Heart left ventricle (tissue), 16 donors: ENCODE measurements around the gene PDE10A. TPM values are rescaled to one million over a fixed set of nuclear protein-coding genes. Genes with fewer than 3 reads are reported as not detected.

Experiments used
- ATAC-seq, 4 donors: fragments of 200-7000 bp; cut with Tn5 transposase; one replicate each; pipeline ENCODE4 v1.9.1; 2020 to 2022; ENCODE audit warnings: moderate library complexity in 4 of 4, mild to moderate bottlenecking in 3 of 4, moderate number of reproducible peaks in 1 of 4
- DNase-seq, 5 donors: peaks; one replicate each; pipeline ENCODE4 v3.0.0-alpha.2; 2020
- H3K27ac ChIP-seq, 12 donors: fragments of 200-600 bp; sonication (generic) in 4 of 12; one replicate each; pipeline versions ENCODE4 v1.5.0 to v1.8.0; 2016 to 2022; ENCODE audit warnings: mild to moderate bottlenecking in 2 of 12
- H3K27me3 ChIP-seq, 9 donors: fragments of 200-600 bp; sonication (generic) in 2 of 9; one replicate each; pipeline versions ENCODE4 v1.5.1 to v1.8.0; 2016 to 2022; ENCODE audit warnings: mild to moderate bottlenecking in 3 of 9
- H3K36me3 ChIP-seq, 9 donors: fragments of 200-600 bp; sonication (generic) in 2 of 9; one replicate each; pipeline versions ENCODE4 v1.5.0 to v1.8.0; 2018 to 2022; ENCODE audit warnings: mild to moderate bottlenecking in 2 of 9
- H3K4me1 ChIP-seq, 12 donors: fragments of 200-600 bp; sonication (generic) in 4 of 12; one replicate each; pipeline versions ENCODE4 v1.5.0 to v1.8.0; 2016 to 2022; ENCODE audit warnings: mild to moderate bottlenecking in 3 of 12
- H3K4me3 ChIP-seq, 12 donors: fragments of 200-600 bp; sonication (generic) in 4 of 12; one replicate each; pipeline versions ENCODE4 v1.5.0 to v1.8.0; 2017 to 2022; ENCODE audit warnings: mild to moderate bottlenecking in 9 of 12, moderate library complexity in 4 of 12
- H3K9me3 ChIP-seq, 12 donors: fragments of 200-600 bp; sonication (generic) in 4 of 12; one replicate each; pipeline versions ENCODE4 v1.5.0 to v1.8.0; 2016 to 2022; ENCODE audit warnings: mild to moderate bottlenecking in 1 of 12
- CTCF ChIP-seq, 12 donors: fragments of 200-600 bp; sonication (generic) in 4 of 12; IDR thresholded peaks; one replicate each; pipeline versions ENCODE4 v1.5.0 to v1.8.0; 2018 to 2022; ENCODE audit warnings: antibody characterized with exemption in 12 of 12, mild to moderate bottlenecking in 5 of 12
- POLR2A ChIP-seq, 2 donors: fragments of 450-650 bp; IDR thresholded peaks; one replicate each; pipeline ENCODE4 v1.6.1; 2017; ENCODE audit warnings: antibody characterized with exemption in 2 of 2, mild to moderate bottlenecking in 2 of 2, moderate library complexity in 2 of 2
- WGBS, 4 donors: extraction: QIAGEN DNeasy Blood & Tissue Kit in 2 of 4; methylation state at CpG; one replicate each; pipeline versions ENCODE4 v1.1.5 to v1.1.7; 2013 to 2018; 5-methylcytosine and 5-hydroxymethylcytosine counted together
- intact Hi-C, 10 donors: fragments of 100-400 bp; cut with DNase I; formaldehyde crosslinking; loops; one replicate each; pipeline versions ENCODE4 v1.11.1 to v1.14.2; 2022
- polyA plus RNA-seq, 2 donors: library from polyadenylated mRNA; stranded (reverse); fragments of 200-250 nt; gene quantifications; one replicate each; pipeline ENCODE4 v1.2.3, GENCODE V29; 2013
- total RNA-seq, 9 donors: library from RNA; depleted of rRNA in 2 of 9; stranded (reverse); fragments of >200 nt in 2 of 9; fragmentation: NEBNext Ultra II Directional in 3 of 9; extraction: Animal tissue kit (Norgen Biotek cat#: 25700) in 3 of 9; gene quantifications; one replicate each; pipeline versions ENCODE4 v1.1.0 to v1.2.4, GENCODE V29; 2016 to 2023
- donor health status: ischemic (EF 13 %, LVEDD 7.1; RV severe dilation, severe dysfunction).
- donor health status: healthy with polysubstance abuse.
- donor health status: DM: no; HTN: yes; CAD: no.
- donor health status: DM: no; HTN: no; CAD: no.
- donor health status: ischemic (EF 25% LVEDD 6.9; RV normal size, moderate dysfunction).
- donor health status: ischemic (EF 25% LVEDD 5.7; RV mildly dilated, moderate dysfunction).
- donor health status: healthy.
- donor health status: DM: yes; HTN: yes; CAD: no.
- donor health status: ischemic (EF 35%, LVEDD 5.7; RV mildly dilated, moderate dysfunction).
- donor health status: nonischemic (EF 11% LVEDD 7.7; RV severe dilation, severe dysfunction).
- donor health status: DM: yes; HTN: yes; CAD: no.
- donor health status: PGD.
- donor health status: ischemic (EF 29% LVEDD 5.4; RV normal size, mild dysfunction).
- donor health status: nonischemic (EF 23%, LVEDD 6.1; RV moderate dilation, normal function).

PDE10A gene
- total and polyA plus RNA-seq, 11 donors, result 4.2 to 22.4 (median 12.8) TPM

DNA sequence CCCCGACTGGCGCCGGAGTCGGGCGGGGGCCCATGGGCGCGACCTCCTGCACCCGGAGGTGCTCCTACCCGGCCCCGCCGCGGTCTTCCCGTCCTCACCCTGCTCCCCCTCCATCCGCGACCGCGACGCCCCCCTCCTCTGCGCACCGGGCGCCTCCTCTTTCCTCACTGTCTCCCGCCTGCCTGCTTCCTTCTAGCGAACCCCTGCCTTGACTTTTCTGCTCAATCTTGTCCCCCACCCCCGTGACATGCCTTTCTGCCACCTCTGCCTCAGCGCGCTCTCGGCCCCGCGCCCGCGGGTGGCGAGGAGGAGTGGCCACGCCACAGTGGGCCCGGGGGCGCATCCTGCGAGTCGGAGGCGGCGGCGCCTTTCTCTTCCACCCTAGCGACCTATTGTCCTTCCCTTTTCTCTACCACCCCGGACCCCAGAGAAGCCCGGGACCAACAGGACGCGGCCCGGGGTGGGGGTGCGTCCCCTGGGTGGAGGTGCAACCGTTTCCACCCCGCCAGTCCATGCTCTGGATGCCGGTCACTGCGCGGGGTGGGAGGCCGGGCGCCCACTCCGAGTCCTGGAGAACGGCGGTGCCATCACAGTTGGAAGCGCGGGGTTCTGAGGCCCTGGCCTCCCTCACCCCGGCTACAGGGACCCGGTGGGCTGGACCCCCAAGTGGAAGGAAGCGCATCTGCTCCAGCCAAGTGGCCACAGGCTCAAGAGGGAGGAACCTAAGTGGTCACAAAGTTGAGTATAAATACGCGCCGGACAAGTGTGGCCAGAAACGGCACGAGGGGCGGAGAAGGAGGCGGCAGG is 2.0 kb downstream of the PDE10A start:
- no peaks in the 10 kb centered on the region for H3K9me3 ChIP-seq
- TF ChIP-seq CTCF (IDR thresholded peaks at IDR 0.05) (no peak), POLR2A (IDR thresholded peaks at IDR 0.05) (no peak)
- peak overlapping the region; percentile 21 to 98 (median 88) for H3K27ac ChIP-seq
- peak overlapping the region; percentile 36 to 93 (median 80) for H3K4me3 ChIP-seq
- H3K36me3 ChIP-seq, result no peaks in the 10 kb centered on the region
- 0 to 1% (median 1%) methylated on average over 63 to 69 of the region's 69 CpGs for WGBS, 4 donors
- H3K4me1 ChIP-seq, result peaks cover 0 to 48% (median 20%) of the 10 kb centered on the region in 12 donors
- intact Hi-C loops, result loop anchor here in 9 of 10 donors (2.0 to 10.0 kb wide), 11 partner anchors 44 to 224 kb away; no protein-coding TSS in a partner anchor
- H3K27me3 ChIP-seq, result peaks cover 0 to 43% (median 12%) of the 10 kb centered on the region in 9 donors
- DNase-seq, result peak in 4 of 5 donors; percentile 48 to 69 (median 56)
- peak in 1 of 4 donors; percentile 1 for ATAC-seq

DNA sequence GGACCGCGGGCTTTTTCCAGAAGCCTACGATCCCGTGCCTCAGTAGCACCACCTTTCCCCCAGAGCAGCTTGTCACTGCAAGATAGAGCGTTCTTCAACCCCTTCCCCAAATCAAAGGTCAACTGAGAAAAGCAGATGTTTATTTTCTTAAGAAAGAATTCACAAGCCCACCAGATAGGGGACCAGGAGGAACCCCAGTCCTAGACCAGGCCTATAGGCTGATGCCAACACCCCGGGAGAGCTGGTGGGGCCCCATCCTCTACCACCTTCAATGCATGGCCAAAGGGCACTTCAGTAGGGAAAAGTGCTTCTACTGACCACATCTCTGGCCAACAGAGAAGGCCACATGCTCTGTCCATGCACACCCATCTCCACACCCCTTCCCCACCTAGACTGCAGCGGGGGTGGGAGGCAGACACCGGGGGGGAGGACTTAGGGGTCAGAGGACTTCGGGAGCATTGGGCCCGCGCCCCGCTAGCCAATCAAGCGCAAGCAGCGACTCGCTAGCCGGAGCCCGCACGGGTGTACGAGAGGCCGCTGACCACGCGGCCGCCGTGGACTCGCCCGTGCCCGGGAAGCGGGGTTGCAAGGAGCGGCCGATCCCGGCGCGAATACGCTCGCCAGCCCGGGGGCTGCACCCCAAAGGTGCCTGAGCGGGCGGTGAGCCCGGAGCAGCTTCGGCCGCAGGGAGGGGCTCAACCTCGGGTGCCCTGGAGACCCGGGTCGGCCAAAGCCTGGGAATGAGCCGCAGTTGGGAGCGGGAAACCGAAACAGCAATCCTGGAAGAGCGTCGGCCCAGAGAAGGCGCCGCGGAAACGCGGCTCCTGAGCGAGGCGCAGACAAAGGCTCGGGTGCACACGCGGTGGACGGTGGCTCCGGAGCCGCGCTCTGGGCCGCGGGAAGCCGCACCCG is 2.8 kb downstream of the PDE10A start:
- H3K36me3 ChIP-seq, result no peaks in the 10 kb centered on the region
- DNase-seq (peak in 1 of 5 donors; percentile 43), ATAC-seq (peak in 3 of 4 donors; percentile 7 to 24 (median 18))
- no peaks in the 10 kb centered on the region for H3K9me3 ChIP-seq
- no peak for TF ChIP-seq CTCF (IDR thresholded peaks at IDR 0.05)
- peak in 1 of 2 donors; percentile 3 for TF ChIP-seq POLR2A (IDR thresholded peaks at IDR 0.05)
- peak overlapping the region in 11 of 12 donors; percentile 21 to 98 (median 90) for H3K27ac ChIP-seq
- peaks cover 0 to 47% (median 20%) of the 10 kb centered on the region in 12 donors for H3K4me1 ChIP-seq
- intact Hi-C loops, result loop anchor here in 9 of 10 donors (2.0 to 10.0 kb wide), 12 partner anchors 43 to 223 kb away; no protein-coding TSS in a partner anchor
- H3K27me3 ChIP-seq, result peaks cover 0 to 35% (median 9%) of the 10 kb centered on the region in 9 donors
- peak overlapping the region; percentile 36 to 93 (median 80) for H3K4me3 ChIP-seq
- WGBS, 4 donors, result 10 to 21% (median 15%) methylated on average over 29 to 67 of the region's 67 CpGs

- Histone ChIP-seq H3K4me1 (peaks cover 0 to 30% (median 8%) of the 10 kb centered on the region in 12 donors), H3K36me3 (no peaks in the 10 kb centered on the region), H3K9me3 (no peaks in the 10 kb centered on the region), H3K27ac (no peak overlapping the region), H3K27me3 (peaks cover 0 to 21% (median 0%) of the 10 kb centered on the region in 9 donors), H3K4me3 (no peak overlapping the region)
- no peak for DNase-seq
- 93 to 96% (median 94%) methylated on average over 13 of the region's 13 CpGs for WGBS, 4 donors
- ATAC-seq, result no peak
- TF ChIP-seq CTCF (IDR thresholded peaks at IDR 0.05), result no peak
- no peak for TF ChIP-seq POLR2A (IDR thresholded peaks at IDR 0.05)
- intact Hi-C loops, result loop anchor here in 1 of 10 donors (10.0 kb wide), 1 partner anchor 204 kb away; no protein-coding TSS in a partner anchor
These were observed 4.5 kb downstream of the PDE10A start for GRCh38 chr6:165658395-165659058.
